HG02973 (cell line): ENCODE data around the gene NKPD1.

Experiments used
- ATAC-seq: cut with Tn5 transposase; IDR thresholded peaks from one replicate; pipeline ENCODE4 v1.9.1; 2021; ENCODE audit warnings: moderate library complexity; ENCODE audit not compliant: unreplicated experiment

The NKPD1 gene

GRCh38 chr19:45156751-45157150 is 4.0 kb downstream of the NKPD1 start:
- no peak for ATAC-seq

DNA sequence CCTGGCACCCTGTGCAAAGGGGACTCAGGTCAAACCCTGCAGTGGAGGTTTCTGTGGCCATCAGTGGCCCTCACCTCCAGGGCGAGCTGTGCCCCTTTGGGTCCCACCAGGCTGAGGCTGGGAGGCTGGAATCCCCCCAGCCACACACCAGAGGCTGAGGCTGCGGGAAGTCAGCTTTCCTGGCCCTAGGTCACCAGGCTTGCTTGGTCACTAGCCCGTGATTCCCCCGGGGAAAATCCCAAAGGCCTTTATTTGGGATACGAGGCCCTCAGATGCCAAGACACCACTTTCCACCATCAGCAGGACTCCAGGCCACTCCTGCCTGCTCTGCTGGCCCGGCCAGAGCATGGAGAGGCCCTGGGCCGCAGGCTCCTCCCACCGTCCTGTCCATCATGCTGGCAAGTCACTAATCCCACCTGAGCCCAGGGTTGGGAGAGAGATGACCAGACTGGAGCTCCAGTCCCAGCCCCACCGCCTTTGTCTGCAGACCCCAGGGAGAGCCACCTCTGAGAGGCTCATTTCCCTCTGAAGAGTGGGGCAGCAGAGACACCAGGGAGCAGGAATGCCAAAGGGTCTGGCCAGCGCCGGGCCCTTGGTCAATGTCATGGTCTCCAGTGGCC is 4.7 kb downstream of the NKPD1 start:
- no peak for ATAC-seq

DNA sequence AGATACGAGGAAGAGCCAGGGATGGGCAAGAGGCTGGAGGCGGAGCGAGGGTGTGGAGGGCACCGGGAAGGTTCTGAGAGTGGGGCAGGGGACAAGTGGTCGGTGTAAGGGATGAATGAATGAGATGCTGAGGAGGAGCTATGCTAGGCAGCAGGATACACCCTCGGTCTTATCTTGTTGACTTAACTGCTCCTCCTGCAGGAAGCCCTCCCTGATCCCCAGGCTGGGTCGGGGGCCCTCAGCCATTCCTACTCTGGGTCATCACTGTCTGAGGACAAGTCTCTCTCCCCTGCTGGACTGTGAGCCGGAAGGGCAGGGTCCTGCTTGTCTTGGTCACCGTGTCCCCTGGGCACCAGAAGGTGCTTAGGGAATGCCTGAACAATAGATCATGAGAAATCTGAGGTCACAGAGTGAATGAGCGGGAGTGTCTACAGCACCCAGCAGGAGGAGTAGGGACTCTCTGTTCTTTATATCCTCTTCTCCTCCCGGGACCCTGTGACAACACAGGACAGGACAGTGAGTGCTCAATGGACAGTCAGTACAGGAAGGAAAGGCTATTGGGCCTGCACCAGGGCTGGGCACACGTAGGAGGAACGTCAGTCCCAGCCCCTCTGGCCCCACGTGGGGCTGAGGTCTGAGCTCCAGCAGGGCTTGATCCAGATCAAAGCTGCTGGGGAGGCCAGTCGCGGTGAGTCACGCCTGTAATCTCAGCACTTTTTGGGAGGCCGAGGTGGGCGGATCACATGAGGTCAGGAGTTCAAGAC is 6.5 kb downstream of the NKPD1 start:
- no peak for ATAC-seq

DNA sequence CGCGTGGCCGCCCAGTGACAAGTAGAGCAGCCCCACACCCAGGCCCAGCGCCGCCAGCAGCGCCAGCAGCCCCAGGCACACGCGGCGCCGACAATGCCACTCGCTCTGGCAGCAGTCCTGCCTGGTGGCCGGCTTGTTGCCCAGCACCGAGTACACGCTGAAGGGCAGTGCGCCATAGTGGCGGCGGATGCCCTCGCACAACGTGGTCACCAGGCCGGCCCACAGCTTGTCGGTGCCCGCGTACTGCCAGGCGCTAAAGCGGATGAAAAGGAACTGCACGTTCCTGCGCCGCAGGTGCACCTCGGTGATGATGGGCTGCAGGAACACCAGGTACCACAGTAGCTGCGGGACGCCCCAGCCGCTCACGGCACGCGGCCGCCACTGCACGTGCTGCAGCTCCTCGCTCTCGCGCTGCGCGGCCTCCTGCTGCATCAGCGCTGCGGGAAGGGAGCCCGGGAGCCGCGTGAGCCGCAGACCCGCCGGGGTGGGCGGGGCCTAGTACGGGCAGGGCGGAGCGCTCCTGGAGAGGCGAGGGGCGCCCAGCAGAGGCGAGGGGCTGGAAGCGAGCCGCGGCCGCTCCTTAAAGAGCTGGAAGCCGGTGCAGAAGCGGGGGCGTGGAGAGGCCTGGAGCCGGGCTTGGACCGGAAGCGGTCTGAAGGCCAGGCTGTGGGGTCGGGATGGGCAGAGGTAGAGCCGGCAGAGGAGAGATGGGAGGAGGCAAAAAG is 7.3 kb downstream of the NKPD1 start:
- no peak for ATAC-seq

- no peak for ATAC-seq
Measured at GRCh38 chr19:45152504-45153338, 8.1 kb downstream of the NKPD1 start.

- ATAC-seq = no peak
Measured at GRCh38 chr19:45151821-45152503, 8.8 kb downstream of the NKPD1 start.

DNA sequence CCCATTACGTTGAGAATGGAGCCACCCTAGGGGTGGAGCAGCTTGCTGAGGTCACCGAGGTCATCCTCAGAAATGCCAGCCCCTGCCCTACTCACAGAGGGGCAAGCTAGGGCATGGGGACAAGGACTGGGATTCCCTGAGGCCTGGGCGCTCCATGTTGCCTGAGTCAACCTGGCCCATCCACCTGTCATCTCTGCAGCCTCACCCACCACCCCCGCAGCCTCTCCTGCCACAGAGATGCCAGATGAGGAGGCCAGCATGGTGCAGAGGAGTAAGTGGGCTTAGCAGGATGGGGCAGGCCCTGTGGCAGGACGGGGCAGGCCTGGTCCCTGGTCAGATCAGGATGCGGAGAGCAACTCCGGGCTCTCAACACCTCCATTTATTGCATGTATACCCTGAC is 9.5 kb downstream of the NKPD1 start:
- ATAC-seq = no peak

DNA sequence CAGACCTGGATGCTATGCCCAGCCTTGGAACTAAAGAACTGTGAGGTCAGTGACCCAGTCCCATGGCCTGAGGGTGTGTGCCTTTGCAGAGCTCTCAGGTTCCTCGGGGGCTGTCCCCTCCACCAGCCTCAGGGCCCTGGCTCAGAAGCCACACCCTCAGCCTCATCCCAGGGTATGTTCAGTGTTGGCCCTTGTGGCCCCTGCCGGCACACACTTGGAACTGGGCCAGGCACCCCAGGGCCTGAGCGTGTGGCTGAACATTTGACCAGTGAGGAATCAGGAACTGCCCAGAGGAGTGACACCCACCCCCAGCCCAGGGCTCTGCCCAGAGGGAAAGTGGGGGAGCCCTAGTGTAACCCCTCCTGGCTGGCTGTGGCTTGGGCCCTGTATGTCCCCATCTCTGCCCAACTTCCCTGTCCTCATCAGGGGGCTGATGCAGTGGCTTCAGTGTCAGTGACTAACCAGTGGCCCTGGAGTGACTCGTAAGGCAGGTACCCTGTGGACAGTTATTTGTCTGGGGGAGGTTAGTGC is 10.0 kb downstream of the NKPD1 start:
- no peak for ATAC-seq

DNA sequence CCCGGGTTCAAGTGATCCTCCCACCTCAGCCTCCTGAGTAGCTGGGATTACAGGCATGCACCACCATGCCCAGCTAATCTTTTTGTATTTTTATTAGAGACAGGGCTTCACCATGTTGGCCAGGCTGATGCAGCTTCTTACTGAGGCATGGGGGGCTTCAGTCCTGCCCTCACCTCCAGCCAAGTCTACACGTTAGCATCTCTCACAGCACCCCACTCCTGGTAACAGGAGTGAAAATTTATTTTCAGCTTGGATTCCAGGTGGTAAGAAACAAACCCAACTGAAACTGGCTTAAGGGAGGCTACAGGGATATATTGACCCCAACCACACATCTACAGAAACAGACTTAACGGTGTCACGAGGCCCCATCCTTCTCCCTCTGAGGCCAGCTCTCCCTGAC is 10.6 kb downstream of the NKPD1 start:
- ATAC-seq = no peak

GRCh38 chr19:45149129-45149528 is 11.7 kb downstream of the NKPD1 start:
- ATAC-seq = no peak

DNA sequence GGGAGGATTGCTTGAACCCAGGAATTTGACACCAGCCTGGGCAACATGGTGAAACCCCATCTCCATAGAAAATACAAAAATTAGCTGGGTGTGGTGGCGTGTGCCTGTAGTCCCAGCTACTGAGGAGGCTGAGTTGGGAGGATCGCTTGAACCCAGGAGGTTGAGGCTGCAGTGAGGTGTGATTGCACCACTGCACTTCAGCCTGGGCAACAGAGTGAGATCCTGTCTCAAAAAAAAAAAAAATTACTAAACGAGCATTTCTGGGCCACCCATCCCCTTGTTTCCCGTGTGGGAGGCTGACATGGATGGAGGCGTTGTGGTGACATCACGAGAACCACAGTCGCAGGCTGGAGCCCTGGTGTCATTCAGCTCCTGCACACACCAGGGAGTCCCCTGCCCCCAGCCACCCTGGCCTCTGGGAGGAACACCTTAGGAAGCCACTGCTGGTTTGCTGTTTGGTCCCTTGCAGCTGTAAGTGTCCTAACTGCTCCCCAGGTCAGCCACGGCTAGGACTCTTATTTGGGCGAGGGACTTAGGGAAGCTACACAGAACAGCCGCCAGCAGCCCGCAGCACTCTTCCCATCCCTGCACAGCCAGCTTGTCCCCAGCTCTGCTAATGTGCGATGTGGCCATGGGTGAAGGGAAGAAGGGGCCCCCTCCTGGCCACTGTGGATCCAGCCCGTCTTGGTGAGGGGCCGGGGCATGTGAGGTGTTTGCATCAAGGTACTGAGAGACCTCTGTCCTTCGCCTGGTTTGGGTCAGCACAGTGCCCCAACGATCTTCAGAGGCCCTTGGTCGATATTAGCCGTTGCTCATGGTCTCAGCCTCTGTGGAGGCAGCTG is 12.7 kb downstream of the NKPD1 start:
- ATAC-seq = no peak

DNA sequence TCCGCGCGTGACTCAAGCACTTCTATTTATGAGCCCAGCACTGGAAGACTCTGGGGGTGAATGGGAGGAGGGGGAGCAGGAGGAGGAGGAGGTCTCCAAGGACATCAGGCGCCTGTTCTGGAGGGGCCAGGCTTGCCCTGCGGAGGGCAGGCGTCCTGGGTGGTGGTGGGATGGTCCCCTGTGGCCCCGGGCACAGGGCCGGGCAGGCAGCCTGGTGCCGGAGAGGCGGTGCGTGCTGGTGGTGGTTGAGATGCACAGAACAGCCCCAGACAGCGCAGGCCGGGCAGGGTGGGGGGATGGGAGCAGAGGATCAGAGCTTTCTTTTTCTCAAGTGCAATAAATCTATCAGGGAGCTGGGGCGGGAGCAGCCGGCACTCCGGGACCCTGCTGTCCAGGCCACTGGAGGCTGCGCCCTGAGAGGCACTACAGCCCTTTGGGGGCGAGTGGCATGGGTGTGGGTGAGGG is 14.0 kb downstream of the NKPD1 start:
- no peak for ATAC-seq

- no peak for ATAC-seq
Measured at GRCh38 chr19:45146251-45146650, 14.5 kb downstream of the NKPD1 start.

DNA sequence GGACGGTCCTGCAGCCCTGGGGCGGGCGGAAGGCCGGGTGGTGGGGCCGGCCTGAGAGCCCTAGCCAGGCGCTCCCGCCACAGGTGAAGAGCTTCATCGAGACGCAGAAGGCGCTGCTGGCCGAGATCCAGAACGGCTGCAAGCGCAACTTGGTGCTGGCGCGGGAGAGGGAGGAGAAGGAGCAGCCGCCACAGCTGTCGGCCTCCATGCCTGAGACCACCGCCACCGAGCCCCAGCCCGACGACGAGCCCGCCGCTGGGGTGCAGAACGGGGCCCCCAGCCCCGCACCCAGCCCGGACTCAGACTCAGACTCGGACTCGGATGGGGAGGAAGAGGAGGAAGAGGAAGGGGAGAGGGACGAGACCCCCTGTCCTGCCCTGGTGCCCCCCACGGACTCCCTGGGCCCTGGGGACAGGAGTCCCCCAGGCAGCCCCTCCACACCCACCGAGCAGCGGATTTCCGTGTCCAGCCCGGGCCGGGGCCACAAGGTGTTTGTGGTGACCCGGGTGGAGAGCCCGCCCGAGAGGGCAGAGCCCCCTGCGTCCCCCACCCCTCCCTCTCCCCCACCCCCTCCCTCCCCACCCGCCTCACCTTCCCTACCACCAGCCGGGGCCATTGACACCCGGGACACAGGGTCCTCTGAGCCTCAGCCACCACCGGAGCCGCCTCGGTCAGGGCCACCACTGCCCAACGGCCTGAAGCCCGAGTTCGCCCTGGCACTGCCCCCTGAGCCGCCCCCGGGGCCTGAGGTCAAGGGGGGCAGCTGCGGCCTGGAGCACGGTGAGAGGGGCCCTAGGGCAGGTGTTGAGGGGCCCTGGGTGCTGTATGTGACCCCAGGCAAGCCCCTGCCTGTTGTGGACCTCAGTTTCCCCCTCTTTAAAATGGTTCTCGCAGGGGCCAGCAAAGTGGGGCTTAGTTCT is 15.3 kb downstream of the NKPD1 start:
- ATAC-seq = no peak

- no peak for ATAC-seq
Measured at GRCh38 chr19:45144431-45145269, 16.1 kb downstream of the NKPD1 start.

GRCh38 chr19:45142726-45143110 is 18.1 kb downstream of the NKPD1 start:
- ATAC-seq = no peak

GRCh38 chr19:45142016-45142725 is 18.6 kb downstream of the NKPD1 start:
- no peak for ATAC-seq
